GM18499 (cell line): Measurements from ENCODE around the gene RPS29.
"Not testable (repeated sequence)": the region's sequence is repeated elsewhere in the genome, so short reads cannot be mapped to it uniquely, and the experiment has no call there.

ENCODE experiments used
- ATAC-seq: cut with Tn5 transposase; IDR thresholded peaks from one replicate; pipeline ENCODE4 v1.9.1; 2021; ENCODE audit warnings: moderate number of reproducible peaks; ENCODE audit not compliant: insufficient read depth, unreplicated experiment

RPS29 gene

DNA sequence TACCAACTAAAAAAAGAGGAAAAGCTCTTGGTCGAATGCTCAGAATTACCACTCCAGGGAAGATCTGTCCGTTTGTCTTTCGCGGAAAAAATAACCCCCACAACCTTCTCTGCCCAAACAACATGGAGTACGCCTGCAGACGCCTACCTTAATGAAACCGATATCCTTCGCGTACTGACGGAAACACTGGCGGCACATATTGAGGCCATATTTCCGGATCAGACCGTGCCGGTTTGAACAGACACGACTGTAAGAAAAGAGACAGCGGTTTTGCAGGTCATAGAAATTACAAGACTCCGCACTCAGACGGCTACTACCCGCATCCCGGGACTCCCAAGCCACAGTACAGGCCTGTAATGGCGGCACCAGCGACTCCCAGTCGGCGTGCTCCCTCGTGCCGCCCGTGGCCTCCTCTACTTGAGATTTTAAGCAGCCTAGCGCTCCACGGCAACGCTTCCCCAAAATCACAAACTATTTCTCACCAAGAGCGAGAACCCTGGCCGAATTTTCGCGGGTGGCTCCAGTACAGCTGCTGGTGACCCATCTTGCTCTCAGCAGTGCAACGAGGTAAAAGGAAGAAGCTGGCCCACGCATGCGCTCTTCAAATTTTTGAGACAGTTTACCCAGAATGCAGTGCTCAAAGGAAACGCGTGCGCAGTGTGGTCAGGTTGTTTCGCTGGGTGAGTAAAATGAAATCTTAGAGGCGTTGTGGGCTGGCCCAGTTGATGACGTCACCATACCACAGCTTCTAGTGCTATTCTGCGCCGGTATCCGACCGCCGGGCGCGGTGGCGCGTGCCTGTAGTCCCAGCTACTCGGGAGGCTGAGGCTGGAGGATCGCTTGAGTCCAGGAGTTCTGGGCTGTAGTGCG, at the start of gene RPS29:
Gene RPS29, minus strand, starts transcription at position 578 of the 870 bp plus-strand sequence. Its CDS starts 34 bp downstream, at position 544.
- ATAC-seq: peak; percentile 85

DNA sequence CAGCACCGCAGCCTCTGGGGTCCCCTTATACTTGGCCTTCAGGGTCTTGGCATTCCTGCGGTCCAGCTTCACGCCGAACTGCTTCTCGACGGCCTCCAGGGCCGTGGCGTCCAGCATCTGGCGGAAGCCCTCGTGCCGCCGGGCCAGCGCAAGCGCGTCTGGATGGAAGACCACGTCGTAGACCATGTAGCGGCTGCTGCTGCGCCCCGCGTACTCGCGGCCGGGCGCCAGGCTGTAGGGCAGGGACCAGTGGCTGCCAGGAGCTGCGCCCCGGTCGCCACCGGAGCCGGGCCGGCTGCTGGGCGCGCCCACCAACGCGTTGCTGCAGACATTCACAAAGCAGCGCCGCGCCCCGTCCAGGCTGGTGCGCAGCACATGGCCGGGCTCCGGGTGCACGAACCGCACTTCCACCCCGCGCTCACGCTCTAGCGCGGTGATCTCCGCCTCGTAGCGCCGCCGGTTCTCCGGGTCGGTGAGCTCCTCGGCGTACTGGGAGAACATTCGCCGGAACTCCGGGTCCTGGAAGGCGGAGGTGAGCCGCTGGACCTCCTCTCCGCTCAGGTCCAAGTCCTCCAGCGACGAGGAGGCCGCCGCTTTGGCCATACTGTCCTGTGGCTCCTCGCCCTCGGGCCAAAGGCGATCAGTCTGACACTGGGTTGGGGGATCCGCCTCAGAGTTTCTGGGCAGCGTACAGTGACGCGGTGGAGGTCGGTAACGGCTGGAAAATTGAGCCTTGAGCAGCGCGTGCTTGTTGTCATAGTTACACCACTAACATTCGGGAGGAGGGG, 48.6 kb upstream of the RPS29 start, which contains the start of gene DNAAF2:
Gene DNAAF2, minus strand, starts transcription at position 698 of the 788 bp plus-strand sequence. Its CDS starts 95 bp downstream, at position 603.
- peak; percentile 10 for ATAC-seq

DNA sequence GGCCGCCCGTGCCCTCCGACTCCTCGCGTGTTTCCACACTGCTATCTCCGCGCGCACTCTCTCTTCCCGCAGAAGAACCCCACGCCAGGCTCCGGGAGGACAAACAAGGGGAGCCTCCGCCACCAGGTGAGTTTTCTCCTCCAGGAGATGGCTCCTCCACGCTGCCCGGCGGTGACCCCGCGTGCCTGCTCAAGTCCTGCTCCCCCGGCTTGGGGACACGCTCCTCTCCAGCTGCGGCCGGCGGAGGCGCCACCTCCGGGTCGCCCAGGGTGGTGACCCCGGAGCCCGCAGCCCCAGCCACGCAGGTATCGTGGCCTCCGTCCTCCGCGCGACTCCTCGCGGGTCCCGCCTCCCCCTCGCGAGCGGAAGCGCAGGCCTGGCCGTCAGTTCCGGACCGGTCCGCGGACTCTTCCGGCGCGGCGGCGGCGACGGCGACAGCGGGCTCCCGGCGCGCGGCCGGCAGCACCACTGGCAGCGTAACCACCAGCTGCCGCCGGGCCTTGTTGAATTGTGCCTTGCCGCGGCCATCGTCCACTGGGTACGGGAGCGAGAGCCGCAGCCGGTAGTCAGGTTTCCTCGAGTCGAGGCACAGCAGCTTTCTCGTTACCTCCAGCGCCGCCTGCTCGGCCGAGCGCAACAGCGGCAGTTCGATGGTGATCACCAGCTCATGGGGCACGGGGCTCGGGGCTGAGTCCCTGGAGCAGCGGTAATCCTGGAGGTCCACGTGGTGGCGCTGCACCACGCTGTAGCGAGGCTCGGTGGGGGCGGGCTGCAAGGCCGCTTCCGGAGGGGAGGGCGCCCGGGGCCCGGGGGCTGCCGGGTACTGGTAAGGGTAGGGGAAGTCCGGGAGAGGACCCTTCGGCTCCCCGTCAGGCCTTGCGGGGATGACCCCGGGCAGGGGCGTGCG, 47.7 kb upstream of the RPS29 start:
- peak; percentile 55 for ATAC-seq

DNA sequence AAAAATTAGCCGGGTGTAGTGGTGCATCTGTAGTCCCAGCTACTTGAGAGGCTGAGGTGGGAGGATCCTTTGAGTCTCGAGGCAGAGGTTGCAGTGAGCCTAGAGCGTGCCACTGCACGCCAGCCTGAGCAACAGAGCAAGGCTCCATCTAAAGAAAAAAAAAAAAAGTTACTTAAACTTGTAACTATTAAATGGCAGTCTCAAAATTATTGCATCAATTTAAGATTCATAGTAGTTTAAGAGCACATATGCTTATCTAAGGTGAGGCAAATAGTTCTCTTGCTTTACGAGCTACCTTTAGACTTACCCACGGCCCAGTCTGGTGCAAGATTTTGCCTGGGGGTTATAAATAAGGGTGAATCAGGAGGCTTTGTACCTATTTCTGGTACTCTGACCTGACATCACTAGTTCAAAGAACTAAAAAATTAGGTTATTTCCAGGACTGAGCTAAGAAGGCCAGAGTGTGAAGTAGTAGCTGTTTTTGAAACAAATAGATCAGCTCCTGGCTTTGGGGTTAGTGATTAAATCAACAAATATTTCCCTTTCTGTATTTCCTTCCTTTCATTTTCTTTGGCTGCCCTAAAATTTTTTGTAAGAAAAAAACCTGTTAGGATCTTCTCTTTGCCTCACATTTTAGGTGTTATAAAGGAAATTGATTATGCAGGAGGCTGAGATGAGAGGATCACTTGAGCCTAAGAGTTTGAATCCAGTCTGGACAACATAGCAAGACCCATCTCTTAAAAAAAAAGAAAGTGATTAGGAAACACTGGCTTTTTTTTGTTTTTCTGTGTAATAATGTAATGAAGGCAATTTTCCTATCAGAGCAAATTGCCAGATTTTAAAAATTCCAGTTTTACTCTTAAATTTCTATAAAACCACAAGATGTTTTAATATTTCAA, 38.0 kb upstream of the RPS29 start:
- ATAC-seq: no peak

DNA sequence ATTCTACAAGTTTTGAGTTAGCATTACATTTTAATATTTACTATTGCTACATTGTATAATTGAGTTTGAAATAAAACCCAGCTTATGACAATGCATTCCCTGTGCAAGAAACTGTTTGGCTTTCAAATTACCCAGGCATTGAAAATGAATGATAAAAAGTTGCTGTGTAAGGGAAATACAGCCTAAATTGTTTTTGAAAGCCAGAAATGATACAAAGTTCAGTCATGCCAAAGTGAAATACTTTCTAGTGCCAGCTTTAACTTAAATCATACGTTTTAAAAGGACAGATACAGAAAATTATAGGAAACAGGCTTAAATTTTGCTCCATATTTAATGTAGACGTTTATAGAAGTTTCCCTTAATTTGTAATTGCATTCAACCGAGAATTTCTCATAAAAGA, 37.2 kb upstream of the RPS29 start:
- no peak for ATAC-seq

DNA sequence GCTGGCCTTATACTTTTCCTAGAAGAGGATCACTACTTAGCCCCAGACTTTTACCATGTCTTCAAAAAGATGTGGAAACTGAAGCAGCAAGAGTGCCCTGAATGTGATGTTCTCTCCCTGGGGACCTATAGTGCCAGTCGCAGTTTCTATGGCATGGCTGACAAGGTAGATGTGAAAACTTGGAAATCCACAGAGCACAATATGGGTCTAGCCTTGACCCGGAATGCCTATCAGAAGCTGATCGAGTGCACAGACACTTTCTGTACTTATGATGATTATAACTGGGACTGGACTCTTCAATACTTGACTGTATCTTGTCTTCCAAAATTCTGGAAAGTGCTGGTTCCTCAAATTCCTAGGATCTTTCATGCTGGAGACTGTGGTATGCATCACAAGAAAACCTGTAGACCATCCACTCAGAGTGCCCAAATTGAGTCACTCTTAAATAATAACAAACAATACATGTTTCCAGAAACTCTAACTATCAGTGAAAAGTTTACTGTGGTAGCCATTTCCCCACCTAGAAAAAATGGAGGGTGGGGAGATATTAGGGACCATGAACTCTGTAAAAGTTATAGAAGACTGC, 35.9 kb upstream of the RPS29 start:
- ATAC-seq: no peak

DNA sequence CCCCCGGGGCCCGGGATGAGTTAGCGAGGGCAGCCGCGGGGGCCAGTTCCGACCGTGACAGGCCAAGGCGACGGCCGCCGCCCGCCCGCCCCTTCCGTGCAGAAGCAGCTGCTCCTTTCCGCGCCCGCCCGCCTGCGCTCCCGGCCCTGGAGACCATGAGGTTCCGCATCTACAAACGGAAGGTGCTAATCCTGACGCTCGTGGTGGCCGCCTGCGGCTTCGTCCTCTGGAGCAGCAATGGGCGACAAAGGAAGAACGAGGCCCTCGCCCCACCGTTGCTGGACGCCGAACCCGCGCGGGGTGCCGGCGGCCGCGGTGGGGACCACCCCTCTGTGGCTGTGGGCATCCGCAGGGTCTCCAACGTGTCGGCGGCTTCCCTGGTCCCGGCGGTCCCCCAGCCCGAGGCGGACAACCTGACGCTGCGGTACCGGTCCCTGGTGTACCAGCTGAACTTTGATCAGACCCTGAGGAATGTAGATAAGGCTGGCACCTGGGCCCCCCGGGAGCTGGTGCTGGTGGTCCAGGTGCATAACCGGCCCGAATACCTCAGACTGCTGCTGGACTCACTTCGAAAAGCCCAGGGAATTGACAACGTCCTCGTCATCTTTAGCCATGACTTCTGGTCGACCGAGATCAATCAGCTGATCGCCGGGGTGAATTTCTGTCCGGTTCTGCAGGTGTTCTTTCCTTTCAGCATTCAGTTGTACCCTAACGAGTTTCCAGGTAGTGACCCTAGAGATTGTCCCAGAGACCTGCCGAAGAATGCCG, 35.1 kb upstream of the RPS29 start:
- peak; percentile 1 for ATAC-seq

DNA sequence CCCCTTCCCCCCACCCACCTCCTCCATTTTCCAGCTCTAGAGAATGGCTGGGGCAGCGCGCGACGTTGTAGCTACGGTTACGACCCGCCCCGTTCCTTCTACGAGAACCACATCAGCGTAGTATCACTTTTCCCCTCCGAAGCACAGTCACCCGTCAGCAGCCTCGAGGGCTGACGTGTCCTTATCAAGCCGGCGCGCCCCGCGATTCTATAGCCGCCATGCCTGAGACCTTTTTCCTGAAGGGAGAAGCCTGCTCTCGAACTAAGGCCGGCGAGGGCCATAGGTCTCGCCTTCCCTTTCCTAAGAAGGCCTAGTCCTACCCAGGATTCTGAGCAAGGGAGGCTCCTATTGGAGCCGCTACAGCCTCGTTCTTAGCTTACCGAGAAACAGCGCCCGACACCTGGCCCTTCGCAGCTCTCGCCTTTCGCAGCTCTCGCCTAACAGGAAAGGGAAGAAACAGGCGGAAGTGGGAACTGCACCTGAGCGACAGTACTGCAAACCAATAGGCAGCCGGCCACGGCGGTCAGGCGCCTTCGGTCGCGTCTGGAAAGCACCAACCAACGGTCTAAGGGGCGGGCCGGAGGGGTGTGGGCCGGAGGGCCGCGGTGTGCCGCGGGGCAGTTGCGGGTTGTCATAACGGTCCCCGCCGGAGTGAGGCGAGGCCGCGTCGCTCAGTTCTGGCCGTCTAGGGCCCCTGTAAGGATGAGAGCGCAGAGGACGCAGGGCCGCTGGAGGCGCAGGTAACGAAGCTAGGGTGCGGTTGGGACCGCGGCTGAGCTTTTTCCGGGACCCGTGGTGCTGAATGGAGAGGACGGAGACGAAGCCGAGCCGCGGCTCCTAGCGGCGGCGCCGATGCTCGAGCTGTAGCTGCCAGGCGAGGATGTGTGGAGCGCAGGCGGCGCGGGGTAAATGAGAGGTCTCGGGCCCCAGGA, 34.3 kb upstream of the RPS29 start, which contains the start of the genes MGAT2 and RPL36AL:
Gene MGAT2, plus strand, starts transcription at position 618 of the 932 bp plus-strand sequence. CDS start 470 bp downstream, outside the sequence.
Gene RPL36AL, minus strand, starts transcription at position 445 of the 932 bp plus-strand sequence. CDS start 1,522 bp downstream, outside the sequence.
- ATAC-seq: peak; percentile 81

DNA sequence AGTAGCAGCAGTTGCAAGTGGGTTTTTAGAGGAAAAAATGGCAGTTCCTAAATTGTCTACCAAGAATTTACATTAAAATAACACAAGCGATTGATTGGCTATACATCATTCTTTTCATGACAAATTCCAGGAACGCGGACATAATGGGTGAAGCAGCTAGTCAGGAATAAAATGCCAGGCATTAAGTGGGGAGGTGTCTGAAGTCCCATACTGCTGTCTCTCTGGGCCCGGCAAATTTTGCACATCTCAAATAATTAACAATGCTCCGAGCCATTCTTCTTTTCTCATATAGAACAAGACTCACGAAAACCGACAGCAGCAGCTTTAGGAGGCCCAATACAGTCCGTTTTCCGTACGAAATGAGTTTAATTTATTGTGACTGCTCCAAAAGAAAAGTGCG, 33.5 kb upstream of the RPS29 start:
- no peak for ATAC-seq

DNA sequence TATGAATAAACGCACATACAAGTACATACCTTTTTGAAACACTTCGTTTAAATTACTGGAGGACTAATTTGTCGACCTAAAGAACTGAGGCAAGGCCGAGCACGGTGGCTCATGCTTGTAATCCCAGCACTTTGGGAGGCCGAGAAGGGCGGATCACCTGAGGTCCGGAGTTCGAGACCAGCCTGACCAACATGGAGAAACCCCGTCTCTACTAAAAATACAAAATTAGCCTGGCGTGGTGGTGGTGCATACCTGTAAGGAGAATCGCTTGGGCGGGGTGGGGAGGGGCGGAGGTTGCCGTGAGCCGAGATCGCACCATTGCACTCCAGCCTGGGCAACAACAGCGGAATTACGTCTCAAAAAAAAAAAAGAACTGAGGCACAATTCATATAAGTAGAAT, 33.1 kb upstream of the RPS29 start:
- ATAC-seq: not testable (repeated sequence)

DNA sequence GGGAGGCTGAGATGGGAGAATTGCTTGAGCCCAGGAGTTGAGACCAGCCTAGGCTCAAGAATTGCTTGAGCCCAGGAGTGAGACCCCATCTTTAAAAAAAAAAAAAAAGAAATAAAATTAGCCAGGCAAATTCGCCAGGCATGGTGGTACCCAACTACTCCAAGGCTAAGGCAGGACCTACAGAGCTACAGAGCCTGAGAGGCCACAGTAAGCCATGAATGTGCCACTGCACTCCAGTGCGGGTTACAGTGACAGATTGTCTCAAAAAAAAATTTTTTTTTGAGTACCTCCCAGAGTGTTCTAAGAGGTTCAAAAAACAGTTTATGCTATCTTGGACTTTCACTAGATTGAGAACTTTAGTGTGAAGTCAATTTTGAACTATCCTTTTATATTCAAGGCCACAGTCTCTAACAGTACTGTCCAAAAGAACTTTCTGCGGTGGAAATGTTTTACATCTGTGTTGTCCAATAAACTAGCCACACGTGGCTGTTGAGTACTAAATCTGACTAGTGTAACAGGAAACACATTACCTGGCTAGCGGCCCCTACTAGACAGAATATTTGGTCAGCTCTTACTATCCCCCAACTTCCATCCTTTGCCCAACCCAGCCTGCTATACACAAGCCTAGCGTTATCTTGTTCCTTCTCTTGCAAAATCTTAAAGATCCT, 31.8 kb upstream of the RPS29 start:
- no peak for ATAC-seq

DNA sequence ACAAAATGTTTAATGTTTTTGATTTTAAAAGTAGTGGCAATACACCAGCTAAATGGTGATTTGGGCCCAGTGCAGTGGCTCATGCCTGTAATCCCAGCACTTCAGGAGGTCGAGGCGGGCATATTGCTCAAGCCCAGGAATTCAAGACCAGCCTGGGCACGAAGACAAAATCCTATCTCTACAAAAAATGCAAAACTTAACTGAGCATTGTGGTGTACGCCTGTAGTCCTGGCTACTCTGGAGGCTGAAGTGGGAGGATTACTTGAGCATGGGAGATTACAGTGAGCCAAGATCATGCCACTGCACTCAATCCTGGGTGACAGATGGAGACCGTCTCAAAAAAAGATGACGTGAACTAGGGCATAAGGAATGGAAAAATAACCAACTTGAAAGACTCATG, 29.6 kb upstream of the RPS29 start:
- ATAC-seq: no peak

DNA sequence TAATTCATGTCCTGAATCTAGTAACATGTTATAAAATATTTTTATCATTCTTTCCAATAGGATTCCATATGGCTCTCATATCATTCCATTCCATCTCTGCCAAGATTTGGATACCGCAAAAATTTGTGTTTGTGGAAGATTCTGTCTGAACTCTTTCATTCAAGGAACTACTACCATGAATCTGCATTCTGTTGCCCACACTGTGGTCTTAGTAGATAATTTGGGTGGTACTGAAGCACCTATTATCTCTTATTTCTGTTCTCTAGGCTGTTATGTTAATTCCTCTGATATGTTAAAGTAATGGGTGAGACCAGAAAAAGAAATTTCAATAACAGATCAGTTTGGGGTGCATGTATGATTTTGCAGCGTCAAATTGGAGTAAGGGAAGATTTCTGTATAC, 28.0 kb upstream of the RPS29 start:
- no peak for ATAC-seq

DNA sequence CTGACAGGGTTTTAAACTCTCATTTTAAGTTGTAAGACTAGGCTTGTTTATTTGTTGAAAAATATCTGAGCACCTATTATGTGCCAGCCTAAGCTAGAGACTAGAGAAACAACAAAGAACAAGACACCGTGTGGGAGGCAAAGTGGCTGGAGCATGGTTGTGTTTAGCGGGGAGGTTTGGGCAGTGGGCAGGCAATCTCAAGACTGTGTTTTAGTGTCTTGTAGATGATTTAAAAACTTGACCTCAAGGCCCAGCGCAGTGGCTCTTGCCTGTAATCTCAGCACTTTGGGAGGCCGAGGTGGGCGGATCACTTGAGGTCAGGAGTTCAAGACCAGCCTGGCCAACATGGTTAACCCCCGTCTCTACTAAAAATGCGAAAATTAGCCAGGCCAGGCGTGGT, 26.5 kb upstream of the RPS29 start:
- ATAC-seq: no peak

DNA sequence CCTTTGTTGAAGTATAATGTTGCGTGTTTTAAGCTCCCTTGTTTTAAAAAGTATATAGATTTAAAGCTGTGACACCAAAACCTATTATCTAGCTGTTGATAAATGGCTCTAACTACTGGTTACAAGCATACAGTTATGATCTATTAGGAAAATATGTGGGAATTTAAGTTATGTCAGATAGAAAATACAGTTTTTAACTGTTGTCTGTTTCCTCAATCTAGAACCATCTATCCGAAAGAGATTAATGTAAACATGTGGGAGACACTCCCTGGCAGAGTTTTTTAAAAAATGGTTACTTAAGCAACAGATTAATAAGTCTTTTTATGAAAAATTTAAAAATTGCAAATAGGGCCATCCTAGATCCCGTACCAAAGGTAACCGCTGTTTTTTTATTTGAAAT, 26.1 kb upstream of the RPS29 start:
- ATAC-seq: no peak

DNA sequence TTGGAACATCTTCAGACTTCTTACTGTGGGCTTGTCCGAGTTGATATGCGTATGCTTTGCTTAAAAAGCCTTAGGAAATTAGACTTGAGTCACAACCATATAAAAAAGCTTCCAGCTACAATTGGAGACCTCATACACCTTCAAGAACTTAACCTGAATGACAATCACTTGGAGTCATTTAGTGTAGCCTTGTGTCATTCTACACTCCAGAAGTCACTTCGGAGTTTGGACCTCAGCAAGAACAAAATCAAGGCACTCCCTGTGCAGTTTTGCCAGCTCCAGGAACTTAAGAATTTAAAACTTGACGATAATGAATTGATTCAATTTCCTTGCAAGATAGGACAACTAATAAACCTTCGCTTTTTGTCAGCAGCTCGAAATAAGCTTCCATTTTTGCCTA, 21.4 kb upstream of the RPS29 start:
- ATAC-seq: no peak
